ENCODE data around the gene MBOAT1. TPM values are rescaled to one million over a fixed set of nuclear protein-coding genes. Genes with fewer than 3 reads are reported as not detected.
"Not testable (repeated sequence)": the region's sequence is repeated elsewhere in the genome, so short reads cannot be mapped to it uniquely, and the experiment has no call there.

The MBOAT1 gene
- total RNA-seq, 4 donors from 2014 or later: 0.61 to 1.8 (median 1.1) TPM

DNA sequence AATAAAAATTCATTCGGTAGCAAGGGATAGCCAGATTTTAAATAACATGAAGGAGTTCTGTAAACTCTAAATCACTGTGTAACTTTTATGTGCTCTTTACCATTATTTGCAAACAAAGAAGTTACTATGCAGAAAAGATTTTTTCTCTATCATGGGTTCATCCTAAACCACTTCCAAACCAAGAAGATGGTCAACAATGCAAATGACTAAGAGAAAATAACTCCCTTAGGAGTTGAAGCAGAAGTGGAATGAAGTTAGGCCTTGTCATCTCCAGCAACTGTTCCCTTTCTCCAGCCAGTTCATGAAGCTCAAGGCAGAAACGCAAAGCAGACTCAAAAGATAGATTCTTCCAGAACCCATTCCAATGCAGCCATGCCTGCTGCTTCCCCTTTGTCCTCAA, 66.0 kb downstream of the MBOAT1 start:
- no peaks in the 10 kb centered on the region for H3K36me3 ChIP-seq
- in situ Hi-C loops (cut with MboI; ENCODE audit: low sequenced_read_pairs in 4 of 4) (no loop called here), intact Hi-C loops (cut with DNase I; ENCODE audit: low total_unique reads) (no loop called here)
- no peak overlapping the region for H3K27ac ChIP-seq
- no peaks in the 10 kb centered on the region for H3K4me1 ChIP-seq
- DNase-seq (no peak), ATAC-seq (no peak)
- no peak overlapping the region for H3K4me3 ChIP-seq
- no peaks in the 10 kb centered on the region for H3K27me3 ChIP-seq
- H3K9me3 ChIP-seq: no peaks in the 10 kb centered on the region
- TF ChIP-seq, protein P1, sequence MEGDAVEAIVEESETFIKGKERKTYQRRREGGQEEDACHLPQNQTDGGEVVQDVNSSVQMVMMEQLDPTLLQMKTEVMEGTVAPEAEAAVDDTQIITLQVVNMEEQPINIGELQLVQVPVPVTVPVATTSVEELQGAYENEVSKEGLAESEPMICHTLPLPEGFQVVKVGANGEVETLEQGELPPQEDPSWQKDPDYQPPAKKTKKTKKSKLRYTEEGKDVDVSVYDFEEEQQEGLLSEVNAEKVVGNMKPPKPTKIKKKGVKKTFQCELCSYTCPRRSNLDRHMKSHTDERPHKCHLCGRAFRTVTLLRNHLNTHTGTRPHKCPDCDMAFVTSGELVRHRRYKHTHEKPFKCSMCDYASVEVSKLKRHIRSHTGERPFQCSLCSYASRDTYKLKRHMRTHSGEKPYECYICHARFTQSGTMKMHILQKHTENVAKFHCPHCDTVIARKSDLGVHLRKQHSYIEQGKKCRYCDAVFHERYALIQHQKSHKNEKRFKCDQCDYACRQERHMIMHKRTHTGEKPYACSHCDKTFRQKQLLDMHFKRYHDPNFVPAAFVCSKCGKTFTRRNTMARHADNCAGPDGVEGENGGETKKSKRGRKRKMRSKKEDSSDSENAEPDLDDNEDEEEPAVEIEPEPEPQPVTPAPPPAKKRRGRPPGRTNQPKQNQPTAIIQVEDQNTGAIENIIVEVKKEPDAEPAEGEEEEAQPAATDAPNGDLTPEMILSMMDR (IDR thresholded peaks at IDR 0.05 in 4 of 5, conservative IDR thresholded peaks at IDR 0.05 in 1 of 5): no peak
- no peak for TF ChIP-seq POLR2A (IDR thresholded peaks at IDR 0.05)

- Histone ChIP-seq H3K36me3 (no peaks in the 10 kb centered on the region), H3K4me3 (no peak overlapping the region), H3K9me3 (no peaks in the 10 kb centered on the region), H3K27me3 (no peaks in the 10 kb centered on the region), H3K27ac (no peak overlapping the region), H3K4me1 (no peaks in the 10 kb centered on the region)
- in situ Hi-C loops (cut with MboI; ENCODE audit: low sequenced_read_pairs in 4 of 4) (no loop called here), intact Hi-C loops (cut with DNase I; ENCODE audit: low total_unique reads) (no loop called here)
- ATAC-seq: no peak
- DNase-seq: no peak
- no peak for TF ChIP-seq POLR2A (IDR thresholded peaks at IDR 0.05)
- TF ChIP-seq, protein P1 (IDR thresholded peaks at IDR 0.05 in 4 of 5, conservative IDR thresholded peaks at IDR 0.05 in 1 of 5): no peak
Measured at GRCh38 chr6:20142866-20143265, 69.4 kb downstream of the MBOAT1 start.

GRCh38 chr6:20141931-20142330, 70.3 kb downstream of the MBOAT1 start:
- ATAC-seq: no peak
- TF ChIP-seq, protein P1 (IDR thresholded peaks at IDR 0.05 in 4 of 5, conservative IDR thresholded peaks at IDR 0.05 in 1 of 5): no peak
- no peak for TF ChIP-seq POLR2A (IDR thresholded peaks at IDR 0.05)
- no peaks in the 10 kb centered on the region for H3K4me1 ChIP-seq
- in situ Hi-C loops (cut with MboI; ENCODE audit: low sequenced_read_pairs in 4 of 4) (no loop called here), intact Hi-C loops (cut with DNase I; ENCODE audit: low total_unique reads) (no loop called here)
- H3K4me3 ChIP-seq: no peak overlapping the region
- H3K9me3 ChIP-seq: no peaks in the 10 kb centered on the region
- no peak overlapping the region for H3K27ac ChIP-seq
- no peaks in the 10 kb centered on the region for H3K27me3 ChIP-seq
- no peaks in the 10 kb centered on the region for H3K36me3 ChIP-seq
- DNase-seq: no peak

- H3K4me1 ChIP-seq; H3K27me3 ChIP-seq; in situ Hi-C loops (cut with MboI; ENCODE audit: low sequenced_read_pairs in 4 of 4); H3K36me3 ChIP-seq; H3K4me3 ChIP-seq; ATAC-seq; DNase-seq; H3K27ac ChIP-seq; intact Hi-C loops (cut with DNase I; ENCODE audit: low total_unique reads); H3K9me3 ChIP-seq: not testable (repeated sequence)
Measured at GRCh38 chr6:20139127-20139963, 72.9 kb downstream of the MBOAT1 start.

DNA sequence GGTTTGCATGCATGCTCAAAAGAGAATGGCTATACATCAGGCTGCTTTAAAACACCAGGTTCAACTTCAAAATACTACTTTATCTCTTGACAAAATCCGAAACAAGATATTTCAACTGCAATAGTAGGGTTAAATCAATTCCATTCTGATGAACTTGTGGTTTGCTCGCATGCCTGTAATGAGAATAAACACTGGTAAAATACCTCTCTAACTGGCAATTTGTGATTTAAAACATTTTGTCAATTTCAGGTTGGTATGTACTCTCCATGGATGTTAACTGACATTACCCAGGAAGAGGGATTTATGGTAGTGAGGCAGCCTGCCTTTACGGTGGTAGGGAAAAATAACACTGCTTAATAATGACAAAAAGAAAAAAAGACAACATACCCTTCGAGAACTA, 74.4 kb downstream of the MBOAT1 start:
- no peaks in the 10 kb centered on the region for H3K27me3 ChIP-seq
- intact Hi-C loops (cut with DNase I; ENCODE audit: low total_unique reads): no loop called here
- no peak overlapping the region for H3K4me3 ChIP-seq
- DNase-seq (no peak), ATAC-seq (no peak)
- H3K4me1 ChIP-seq: no peaks in the 10 kb centered on the region
- no peak overlapping the region for H3K27ac ChIP-seq
- no peaks in the 10 kb centered on the region for H3K9me3 ChIP-seq
- no peaks in the 10 kb centered on the region for H3K36me3 ChIP-seq
- TF ChIP-seq, protein P1 (IDR thresholded peaks at IDR 0.05 in 4 of 5, conservative IDR thresholded peaks at IDR 0.05 in 1 of 5): no peak
- no peak for TF ChIP-seq POLR2A (IDR thresholded peaks at IDR 0.05)
- in situ Hi-C loops (cut with MboI; ENCODE audit: low sequenced_read_pairs in 4 of 4): no loop called here

Data from gastrocnemius medialis (tissue), 4 donors.